SK-N-SH treated with all-trans-retinoic acid at 6 μM for 48 hours (cell line): ENCODE measurements around the gene GLIS1.

Experiments
- ARNTL ChIP-seq: fragments of 450-650 bp; formaldehyde crosslinking; IDR thresholded peaks from 2 replicates; pipeline ENCODE4 v1.5.0; 2020; ENCODE audit warnings: low read depth, mild to moderate bottlenecking, moderate library complexity, borderline replicate concordance
- BACH2 ChIP-seq: fragments of 250-450 bp; sonication (Bioruptor Pico); IDR thresholded peaks from 2 replicates; pipeline ENCODE4 v1.9.0; 2021; ENCODE audit warnings: mild to moderate bottlenecking, borderline replicate concordance
- CREB5 ChIP-seq: fragments of 250-450 bp; sonication (Bioruptor Pico); IDR thresholded peaks from 2 replicates; pipeline ENCODE4 v1.5.1; 2020; ENCODE audit warnings: low read depth, mild to moderate bottlenecking, moderate library complexity
- PATZ1 ChIP-seq: fragments of 250-450 bp; sonication (Bioruptor Pico); IDR thresholded peaks from 2 replicates; pipeline ENCODE4 v1.8.0; 2020; ENCODE audit warnings: mild to moderate bottlenecking, moderate library complexity, borderline replicate concordance
- SNAI2 ChIP-seq: fragments of 250-450 bp; sonication (Bioruptor Pico); IDR thresholded peaks from 2 replicates; pipeline ENCODE4 v1.5.0; 2020; ENCODE audit warnings: mild to moderate bottlenecking, moderate library complexity
- TCF4 ChIP-seq: fragments of 250-450 bp; sonication (Bioruptor Pico); IDR thresholded peaks from 2 replicates; pipeline ENCODE4 v1.8.0; 2021; ENCODE audit warnings: mild to moderate bottlenecking, moderate library complexity, borderline replicate concordance
- ZFP3 ChIP-seq: fragments of 250-450 bp; sonication (Bioruptor Pico); IDR thresholded peaks from 2 replicates; pipeline ENCODE4 v1.5.0; 2020; ENCODE audit warnings: mild to moderate bottlenecking, moderate library complexity
- ZFP30 ChIP-seq: fragments of 450-650 bp; formaldehyde crosslinking; IDR thresholded peaks from 2 replicates; pipeline ENCODE4 v1.5.0; 2022; ENCODE audit warnings: mild to moderate bottlenecking, moderate library complexity
- ZNF8 ChIP-seq: fragments of 450-650 bp; formaldehyde crosslinking; IDR thresholded peaks from 2 replicates; pipeline ENCODE4 v1.5.0; 2020; ENCODE audit warnings: mild to moderate bottlenecking, moderate library complexity

GRCh38 chr1:53662951-53663350 is 76.0 kb downstream of the GLIS1 start:
- TF ChIP-seq ZNF8 (CRISPR knock-in tag), result no peak
- TF ChIP-seq ZFP30, result no peak
- no peak for TF ChIP-seq ARNTL
- TF ChIP-seq BACH2 (CRISPR knock-in tag), result no peak
- TF ChIP-seq ZFP3, result no peak
- TF ChIP-seq PATZ1 (CRISPR knock-in tag), result no peak
- TF ChIP-seq CREB5, result no peak
- TF ChIP-seq TCF4, result no peak
- no peak for TF ChIP-seq SNAI2 (CRISPR knock-in tag)
